Measurements from ENCODE around the gene KIRREL1. TPM values are rescaled to one million over a fixed set of nuclear protein-coding genes. Genes with fewer than 3 reads are reported as not detected.

KIRREL1 gene
- total RNA-seq, 1 donor from 2014 or later, result 34.9 TPM

GRCh38 chr1:158075078-158075477 lies 81.6 kb downstream of the KIRREL1 start:
- H3K4me3 ChIP-seq, result no peak overlapping the region
- peaks cover 33% of the 10 kb centered on the region for H3K4me1 ChIP-seq
- H3K27me3 ChIP-seq, result no peaks in the 10 kb centered on the region
- no peak for TF ChIP-seq POLR2AphosphoS5 (IDR thresholded peaks at IDR 0.05; ENCODE audit: insufficient read depth in 1 of 2, low read depth in 1 of 2)
- TF ChIP-seq, protein P1, sequence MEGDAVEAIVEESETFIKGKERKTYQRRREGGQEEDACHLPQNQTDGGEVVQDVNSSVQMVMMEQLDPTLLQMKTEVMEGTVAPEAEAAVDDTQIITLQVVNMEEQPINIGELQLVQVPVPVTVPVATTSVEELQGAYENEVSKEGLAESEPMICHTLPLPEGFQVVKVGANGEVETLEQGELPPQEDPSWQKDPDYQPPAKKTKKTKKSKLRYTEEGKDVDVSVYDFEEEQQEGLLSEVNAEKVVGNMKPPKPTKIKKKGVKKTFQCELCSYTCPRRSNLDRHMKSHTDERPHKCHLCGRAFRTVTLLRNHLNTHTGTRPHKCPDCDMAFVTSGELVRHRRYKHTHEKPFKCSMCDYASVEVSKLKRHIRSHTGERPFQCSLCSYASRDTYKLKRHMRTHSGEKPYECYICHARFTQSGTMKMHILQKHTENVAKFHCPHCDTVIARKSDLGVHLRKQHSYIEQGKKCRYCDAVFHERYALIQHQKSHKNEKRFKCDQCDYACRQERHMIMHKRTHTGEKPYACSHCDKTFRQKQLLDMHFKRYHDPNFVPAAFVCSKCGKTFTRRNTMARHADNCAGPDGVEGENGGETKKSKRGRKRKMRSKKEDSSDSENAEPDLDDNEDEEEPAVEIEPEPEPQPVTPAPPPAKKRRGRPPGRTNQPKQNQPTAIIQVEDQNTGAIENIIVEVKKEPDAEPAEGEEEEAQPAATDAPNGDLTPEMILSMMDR (IDR thresholded peaks at IDR 0.05), result no peak
- TF ChIP-seq POLR2A (IDR thresholded peaks at IDR 0.05), result no peak
- H3K27ac ChIP-seq, result no peak overlapping the region
- no peak for DNase-seq (ENCODE audit: extremely low spot score in 2 of 2)
- H3K36me3 ChIP-seq, result peaks cover 0 to 6% of the 10 kb centered on the region in 2 donors
- intact Hi-C loops (cut with DNase I), result no loop called here
- no peaks in the 10 kb centered on the region for H3K9me3 ChIP-seq

DNA sequence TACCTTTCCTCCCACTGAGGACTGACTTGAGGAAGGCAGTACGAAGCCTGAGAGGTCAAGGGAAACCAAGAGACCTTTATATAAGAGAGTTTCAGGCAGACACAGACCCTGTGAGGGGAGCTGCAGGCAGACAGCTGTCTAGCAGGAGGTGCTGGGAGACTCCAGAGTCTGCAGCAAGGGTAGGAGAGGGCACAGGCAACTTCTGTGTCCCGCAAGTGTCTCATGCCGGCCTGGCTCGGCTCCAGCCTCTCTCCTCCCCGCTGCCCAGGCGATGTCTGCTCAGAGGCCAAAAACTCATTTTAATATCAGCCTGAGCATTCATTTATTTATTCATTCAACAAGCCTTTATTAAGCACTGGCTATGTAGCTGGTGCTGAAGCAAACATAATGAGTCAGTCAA lies 83.0 kb downstream of the KIRREL1 start:
- no peak overlapping the region for H3K27ac ChIP-seq
- H3K27me3 ChIP-seq, result no peaks in the 10 kb centered on the region
- H3K36me3 ChIP-seq, result peaks cover 0 to 6% of the 10 kb centered on the region in 2 donors
- H3K4me3 ChIP-seq, result no peak overlapping the region
- intact Hi-C loops (cut with DNase I), result no loop called here
- no peaks in the 10 kb centered on the region for H3K9me3 ChIP-seq
- no peak for TF ChIP-seq POLR2A (IDR thresholded peaks at IDR 0.05)
- no peak for TF ChIP-seq POLR2AphosphoS5 (IDR thresholded peaks at IDR 0.05; ENCODE audit: insufficient read depth in 1 of 2, low read depth in 1 of 2)
- TF ChIP-seq, protein P1 (IDR thresholded peaks at IDR 0.05), result no peak
- peaks cover 21% of the 10 kb centered on the region for H3K4me1 ChIP-seq
- DNase-seq (ENCODE audit: extremely low spot score in 2 of 2), result no peak

DNA sequence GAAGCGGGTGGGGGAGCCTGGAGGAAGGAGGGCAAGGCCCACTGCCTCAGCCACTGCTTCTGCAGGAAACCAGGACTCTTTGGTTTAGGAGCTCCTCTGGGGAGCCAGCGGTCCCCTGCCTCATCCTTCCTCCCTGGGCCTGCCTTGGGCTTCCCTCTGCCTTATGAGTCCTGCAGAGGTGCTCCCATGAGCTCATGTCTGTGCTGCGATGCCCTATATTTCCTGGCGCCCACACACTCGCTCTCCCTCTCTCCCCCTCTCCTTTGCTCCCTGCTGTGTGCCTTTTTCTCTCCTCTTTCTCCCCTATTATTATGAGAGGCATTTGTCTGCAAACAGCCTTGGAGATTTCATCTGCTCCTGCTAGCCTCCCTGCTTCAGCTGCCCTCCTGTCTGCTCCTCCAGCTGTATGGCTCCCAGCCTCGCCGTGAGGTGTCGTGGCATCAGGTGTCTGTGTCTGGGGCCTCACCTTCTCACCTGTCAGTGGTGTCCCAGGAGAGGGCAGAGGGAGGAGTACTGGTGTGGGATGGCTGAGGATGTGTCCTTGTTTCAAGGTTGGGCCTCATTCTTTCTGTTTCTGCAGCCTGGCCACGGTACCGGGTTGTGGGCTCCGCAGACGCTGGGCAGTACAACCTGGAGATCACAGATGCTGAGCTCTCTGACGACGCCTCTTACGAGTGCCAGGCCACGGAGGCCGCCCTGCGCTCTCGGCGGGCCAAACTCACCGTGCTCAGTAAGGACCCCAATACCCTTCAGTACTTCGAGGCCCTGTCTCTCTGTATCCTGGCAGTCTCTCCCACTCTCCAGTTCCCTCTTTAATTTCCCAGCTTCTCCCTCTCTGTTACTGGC lies 84.2 kb downstream of the KIRREL1 start:
- peaks cover 9% of the 10 kb centered on the region for H3K4me1 ChIP-seq
- no peak for DNase-seq (ENCODE audit: extremely low spot score in 2 of 2)
- H3K36me3 ChIP-seq, result peaks cover 0 to 6% of the 10 kb centered on the region in 2 donors
- H3K27ac ChIP-seq, result no peak overlapping the region
- no peak overlapping the region for H3K4me3 ChIP-seq
- intact Hi-C loops (cut with DNase I), result no loop called here
- no peaks in the 10 kb centered on the region for H3K27me3 ChIP-seq
- TF ChIP-seq POLR2A (IDR thresholded peaks at IDR 0.05), result no peak
- TF ChIP-seq POLR2AphosphoS5 (IDR thresholded peaks at IDR 0.05; ENCODE audit: insufficient read depth in 1 of 2, low read depth in 1 of 2), result no peak
- TF ChIP-seq, protein P1 (IDR thresholded peaks at IDR 0.05), result no peak
- H3K9me3 ChIP-seq, result no peaks in the 10 kb centered on the region

- Histone ChIP-seq H3K36me3 (peaks cover 0 to 6% of the 10 kb centered on the region in 2 donors), H3K4me1 (peaks cover 9% of the 10 kb centered on the region), H3K4me3 (no peak overlapping the region), H3K27me3 (no peaks in the 10 kb centered on the region), H3K27ac (no peak overlapping the region), H3K9me3 (no peaks in the 10 kb centered on the region)
- no peak for TF ChIP-seq POLR2AphosphoS5 (IDR thresholded peaks at IDR 0.05; ENCODE audit: insufficient read depth in 1 of 2, low read depth in 1 of 2)
- TF ChIP-seq, protein P1 (IDR thresholded peaks at IDR 0.05), result no peak
- no peak for TF ChIP-seq POLR2A (IDR thresholded peaks at IDR 0.05)
- DNase-seq (ENCODE audit: extremely low spot score in 2 of 2), result no peak
- intact Hi-C loops (cut with DNase I), result no loop called here
Observed at GRCh38 chr1:158078569-158079080, 85.2 kb downstream of the KIRREL1 start.

DNA sequence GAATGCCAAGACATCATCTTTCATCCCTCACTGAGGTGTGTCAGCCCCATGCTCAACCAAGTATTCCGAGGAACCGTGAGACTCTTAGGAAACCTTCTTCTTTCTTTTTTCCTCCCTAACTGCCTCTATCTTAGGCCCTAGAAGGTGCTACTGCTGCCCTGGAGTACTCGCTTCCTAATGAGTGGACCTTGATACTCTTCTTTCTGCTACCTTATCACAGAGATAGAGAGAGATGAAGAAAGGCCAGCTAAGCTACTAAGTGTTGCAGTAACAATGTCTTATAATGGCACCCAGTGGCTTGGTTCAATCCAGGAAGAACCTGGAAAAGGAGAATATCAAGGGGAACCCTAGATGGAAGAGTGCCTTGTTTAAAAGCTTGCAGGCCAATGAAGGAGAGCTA lies 86.6 kb downstream of the KIRREL1 start:
- intact Hi-C loops (cut with DNase I), result no loop called here
- H3K27ac ChIP-seq, result no peak overlapping the region
- TF ChIP-seq, protein P1 (IDR thresholded peaks at IDR 0.05), result no peak
- TF ChIP-seq POLR2A (IDR thresholded peaks at IDR 0.05) (no peak), POLR2AphosphoS5 (IDR thresholded peaks at IDR 0.05; ENCODE audit: insufficient read depth in 1 of 2, low read depth in 1 of 2) (no peak)
- H3K4me1 ChIP-seq, result peaks cover 3% of the 10 kb centered on the region
- H3K4me3 ChIP-seq, result no peak overlapping the region
- H3K9me3 ChIP-seq, result no peaks in the 10 kb centered on the region
- H3K27me3 ChIP-seq, result no peaks in the 10 kb centered on the region
- DNase-seq (ENCODE audit: extremely low spot score in 2 of 2), result no peak
- H3K36me3 ChIP-seq, result peaks cover 0 to 6% of the 10 kb centered on the region in 2 donors
